Esophagus squamous epithelium (tissue), 5 donors: ENCODE measurements around the gene GLT8D1. TPM values are rescaled to one million over a fixed set of nuclear protein-coding genes. Genes with fewer than 3 reads are reported as not detected.
"Not testable (repeated sequence)": the region's sequence is repeated elsewhere in the genome, so short reads cannot be mapped to it uniquely, and the experiment has no call there.

Experiments
- DNase-seq: peaks from one replicate; lab custom pipeline; 2025; lab: John Stamatoyannopoulos, UW
- H3K27ac ChIP-seq, 4 donors: fragments of 200-600 bp; sonication (generic); one replicate each; pipeline ENCODE4 v1.5.1; 2016 to 2019; ENCODE audit warnings: mild to moderate bottlenecking in 1 of 4
- H3K27me3 ChIP-seq, 4 donors: fragments of 200-600 bp; sonication (generic); 1 replicate in 3 of 4; 2 replicates in 1 of 4; pipeline versions ENCODE4 v1.5.1 to v1.6.0; 2017 to 2021; ENCODE audit warnings: antibody characterized with exemption in 1 of 4
- H3K36me3 ChIP-seq, 3 donors: fragments of 200-600 bp; sonication (generic); one replicate each; pipeline ENCODE4 v1.5.1; 2016 to 2019
- H3K4me1 ChIP-seq, 3 donors: fragments of 200-600 bp; sonication (generic); one replicate each; pipeline ENCODE4 v1.5.1; 2017 to 2019
- H3K4me3 ChIP-seq, 4 donors: fragments of 200-600 bp; sonication (generic); 1 replicate in 3 of 4; 2 replicates in 1 of 4; pipeline ENCODE4 v1.5.1; 2016 to 2019; ENCODE audit warnings: mild to moderate bottlenecking in 2 of 4, moderate library complexity in 1 of 4
- H3K9me3 ChIP-seq, 3 donors: fragments of 200-600 bp; sonication (generic); one replicate each; pipeline ENCODE4 v1.5.1; 2016 to 2019
- POLR2A ChIP-seq, 4 donors: fragments of 450-650 bp; IDR thresholded peaks; one replicate each; pipeline ENCODE4 v1.6.1; 2017; ENCODE audit warnings: antibody characterized with exemption in 4 of 4, mild to moderate bottlenecking in 4 of 4, moderate library complexity in 3 of 4
- WGBS, 2 donors: methylation state at CpG; one replicate each; pipeline ENCODE4 v1.1.5; 2018; 5-methylcytosine and 5-hydroxymethylcytosine counted together
- intact Hi-C: fragments of 100-400 bp; cut with DNase I; formaldehyde crosslinking; loops from one replicate; pipeline ENCODE4 v1.15.0; 2022
- total RNA-seq, 4 donors: library from RNA; depleted of rRNA; stranded (reverse); fragments of >200 nt; gene quantifications; one replicate each; pipeline ENCODE4 v1.1.0, GENCODE V29; 2016
- TF ChIP-seq, protein P1 (sequence below), 6 experiments: fragments of 450-650 bp in 4 of 6; fragments of 200-600 bp in 2 of 6; sonication (generic) in 2 of 6; IDR thresholded peaks; one replicate each; pipeline ENCODE4 v1.5.1; 2016 to 2019; ENCODE audit warnings: antibody characterized with exemption in 6 of 6, mild to moderate bottlenecking in 4 of 6, moderate library complexity in 4 of 6
- donor health status: DM: yes; HTN: yes; CAD: no.

Gene GLT8D1
- total RNA-seq, 4 donors from 2014 or later, result 10.6 to 34.7 (median 26.0) TPM

DNA sequence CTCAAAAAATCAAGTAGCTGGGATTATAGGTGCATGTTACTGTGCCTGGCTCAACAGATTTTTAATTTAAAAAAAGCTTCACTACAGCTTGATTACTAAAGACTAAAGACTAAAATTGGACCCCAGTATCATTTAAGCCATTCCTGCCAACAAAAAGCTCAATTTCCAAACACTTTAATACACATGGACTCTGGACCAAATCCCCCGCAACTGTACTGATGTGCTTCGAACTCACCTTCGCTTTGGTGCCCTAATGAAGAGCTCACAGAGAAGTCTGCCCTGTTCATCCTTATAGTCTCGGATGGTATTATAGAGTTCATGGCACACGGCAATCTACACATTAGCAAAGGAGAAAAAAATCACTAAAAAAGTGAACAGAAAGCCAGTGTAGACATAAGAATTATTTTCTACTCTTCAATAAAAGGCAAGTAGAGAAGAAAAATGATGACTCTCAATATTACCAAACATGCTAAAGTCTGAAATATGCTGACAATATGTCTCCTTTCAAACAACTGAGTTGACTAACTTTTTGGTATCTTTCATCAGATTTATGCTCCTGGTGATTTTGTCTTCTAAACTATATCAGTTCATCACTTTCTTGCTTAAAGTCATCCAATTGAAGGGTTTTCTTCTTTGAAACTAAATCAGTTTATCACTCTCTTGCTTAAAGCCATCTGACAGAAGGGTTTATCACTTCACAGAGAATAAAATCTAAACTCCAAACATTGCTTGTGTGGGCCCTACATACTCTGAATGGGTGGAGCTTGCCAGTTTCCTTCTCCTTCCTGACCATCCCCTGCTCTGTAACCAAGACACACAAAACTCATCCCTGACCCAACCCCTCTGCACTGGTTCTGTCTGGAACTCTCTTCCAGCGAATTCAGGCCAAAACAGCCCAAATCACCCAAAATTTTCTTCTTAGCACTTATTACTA lies 27.1 kb downstream of the GLT8D1 start:
- TF ChIP-seq POLR2A (IDR thresholded peaks at IDR 0.05), result no peak
- TF ChIP-seq, protein P1, sequence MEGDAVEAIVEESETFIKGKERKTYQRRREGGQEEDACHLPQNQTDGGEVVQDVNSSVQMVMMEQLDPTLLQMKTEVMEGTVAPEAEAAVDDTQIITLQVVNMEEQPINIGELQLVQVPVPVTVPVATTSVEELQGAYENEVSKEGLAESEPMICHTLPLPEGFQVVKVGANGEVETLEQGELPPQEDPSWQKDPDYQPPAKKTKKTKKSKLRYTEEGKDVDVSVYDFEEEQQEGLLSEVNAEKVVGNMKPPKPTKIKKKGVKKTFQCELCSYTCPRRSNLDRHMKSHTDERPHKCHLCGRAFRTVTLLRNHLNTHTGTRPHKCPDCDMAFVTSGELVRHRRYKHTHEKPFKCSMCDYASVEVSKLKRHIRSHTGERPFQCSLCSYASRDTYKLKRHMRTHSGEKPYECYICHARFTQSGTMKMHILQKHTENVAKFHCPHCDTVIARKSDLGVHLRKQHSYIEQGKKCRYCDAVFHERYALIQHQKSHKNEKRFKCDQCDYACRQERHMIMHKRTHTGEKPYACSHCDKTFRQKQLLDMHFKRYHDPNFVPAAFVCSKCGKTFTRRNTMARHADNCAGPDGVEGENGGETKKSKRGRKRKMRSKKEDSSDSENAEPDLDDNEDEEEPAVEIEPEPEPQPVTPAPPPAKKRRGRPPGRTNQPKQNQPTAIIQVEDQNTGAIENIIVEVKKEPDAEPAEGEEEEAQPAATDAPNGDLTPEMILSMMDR (IDR thresholded peaks at IDR 0.05), result no peak
- Histone ChIP-seq H3K36me3 (peaks cover 22 to 72% (median 25%) of the 10 kb centered on the region in 3 donors), H3K27ac (no peak overlapping the region)

DNA sequence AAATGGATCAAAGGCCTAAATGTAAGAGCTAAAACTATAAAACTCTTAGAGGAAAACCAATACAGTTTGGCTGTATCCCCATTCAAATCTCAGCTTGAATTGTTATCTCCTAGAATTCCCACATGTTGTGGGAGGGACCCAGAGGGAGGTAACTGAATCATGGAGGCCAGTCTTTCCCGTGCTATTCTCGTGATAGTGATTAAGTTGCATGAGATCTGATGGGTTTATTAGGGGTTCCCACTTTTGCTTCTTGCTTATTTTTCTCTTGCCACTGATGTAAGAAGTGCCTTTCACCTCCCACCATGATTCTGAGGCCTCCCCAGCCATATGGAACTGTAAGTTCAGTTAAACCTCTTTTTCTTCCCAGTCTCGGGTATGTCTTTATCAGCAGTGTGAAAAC lies 29.4 kb downstream of the GLT8D1 start:
- DNase-seq, H3K27ac ChIP-seq, H3K9me3 ChIP-seq, intact Hi-C loops, H3K27me3 ChIP-seq, H3K4me3 ChIP-seq: not testable (repeated sequence)
- Histone ChIP-seq H3K4me1 (peaks cover 0 to 15% (median 3%) of the 10 kb centered on the region in 3 donors), H3K36me3 (peaks cover 22 to 93% (median 25%) of the 10 kb centered on the region in 3 donors)
- WGBS, 2 donors, result 53 to 87% methylated on average over 3 of the region's 3 CpGs

More for the DNA sequence above, 27.1 kb downstream of the GLT8D1 start:
- DNase-seq, result no peak
- no peaks in the 10 kb centered on the region for H3K27me3 ChIP-seq
- 91 to 98% methylated on average over 6 of the region's 6 CpGs for WGBS, 2 donors
- H3K4me3 ChIP-seq, result no peak overlapping the region
- H3K9me3 ChIP-seq, result no peaks in the 10 kb centered on the region
- peaks cover 0 to 29% (median 14%) of the 10 kb centered on the region in 3 donors for H3K4me1 ChIP-seq
- intact Hi-C loops, result no loop called here

DNA sequence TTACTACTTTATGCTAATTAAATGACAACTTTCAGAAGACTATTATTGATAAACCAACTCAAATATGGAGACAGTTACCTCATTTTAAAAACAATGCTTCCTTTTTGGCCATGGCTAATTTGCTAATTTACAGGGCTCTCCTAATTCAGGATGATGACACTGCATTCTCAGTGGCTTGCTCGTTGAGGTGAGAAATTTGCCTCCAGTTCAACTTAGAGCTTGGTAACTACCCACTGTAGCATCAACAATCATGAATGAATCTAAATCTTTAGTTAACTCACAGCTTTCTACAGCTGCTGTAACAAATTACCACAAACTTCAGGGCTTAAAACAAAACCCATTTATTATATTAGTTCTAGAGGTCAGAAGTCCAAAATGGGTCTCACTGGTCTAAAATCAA lies 33.9 kb downstream of the GLT8D1 start:
- Histone ChIP-seq H3K4me1 (peaks cover 5 to 20% (median 12%) of the 10 kb centered on the region in 3 donors), H3K9me3 (no peaks in the 10 kb centered on the region), H3K27ac (peak overlapping the region in 3 of 4 donors; percentile 12 to 63 (median 33)), H3K4me3 (no peak overlapping the region), H3K36me3 (peaks cover 5 to 86% (median 6%) of the 10 kb centered on the region in 3 donors), H3K27me3 (no peaks in the 10 kb centered on the region)
- DNase-seq, result no peak
- TF ChIP-seq POLR2A (IDR thresholded peaks at IDR 0.05), result no peak
- TF ChIP-seq, protein P1 (IDR thresholded peaks at IDR 0.05), result no peak
- WGBS, 2 donors, result 53 to 64% methylated on average over 1 of the region's 1 CpG
- intact Hi-C loops, result no loop called here

DNA sequence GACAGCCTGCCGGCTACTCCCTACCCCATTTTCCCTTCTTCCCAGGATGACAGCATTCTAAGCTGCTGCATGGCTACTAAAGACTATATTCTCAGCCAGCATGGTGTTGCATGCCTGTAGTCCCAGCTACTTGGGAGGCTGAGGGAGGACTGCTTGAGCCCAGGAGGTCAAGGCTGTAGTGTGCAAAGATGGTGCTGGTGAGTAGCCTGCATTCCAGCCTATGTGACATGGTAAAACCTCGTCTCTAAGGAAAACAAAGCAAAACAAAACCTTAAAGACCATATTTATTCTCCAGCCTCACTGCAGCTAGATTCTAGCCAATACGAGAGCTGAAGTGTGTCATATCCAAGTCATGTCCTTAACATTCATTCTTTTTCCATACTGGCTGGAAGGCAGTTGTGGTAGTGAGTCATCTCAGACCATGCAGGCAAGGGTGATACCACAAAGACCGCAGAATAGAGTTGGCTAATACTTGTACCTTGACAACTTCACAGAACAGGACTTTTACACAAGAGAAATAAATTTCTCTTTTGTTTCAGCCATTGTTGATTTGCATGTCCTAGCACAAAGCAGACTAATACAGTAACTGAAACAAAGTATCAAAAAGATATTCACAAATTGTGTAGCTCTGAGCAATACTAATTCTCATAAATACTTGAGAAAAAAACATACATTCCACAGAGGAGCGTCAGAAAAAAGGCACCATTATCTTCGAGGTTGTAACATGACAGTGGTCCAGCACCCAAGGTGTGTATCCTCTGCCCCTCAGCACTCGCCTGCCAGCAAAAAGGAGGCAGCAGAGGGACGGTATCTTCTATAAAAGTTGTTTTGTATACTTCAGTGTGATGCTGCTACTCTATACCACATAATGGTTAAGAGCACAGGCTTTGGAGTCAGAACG lies 34.7 kb downstream of the GLT8D1 start:
- Histone ChIP-seq H3K4me3 (peak overlapping the region in 1 of 4 donors; percentile 17), H3K27me3 (no peaks in the 10 kb centered on the region), H3K9me3 (no peaks in the 10 kb centered on the region), H3K36me3 (peaks cover 0 to 86% (median 5%) of the 10 kb centered on the region in 3 donors), H3K4me1 (peaks cover 5 to 20% (median 12%) of the 10 kb centered on the region in 3 donors), H3K27ac (peak overlapping the region; percentile 12 to 80 (median 48))
- no peak for DNase-seq
- intact Hi-C loops, result no loop called here
- TF ChIP-seq, protein P1 (IDR thresholded peaks at IDR 0.05), result no peak
- TF ChIP-seq POLR2A (IDR thresholded peaks at IDR 0.05), result no peak
- WGBS, 2 donors, result 30 to 31% methylated on average over 9 of the region's 9 CpGs

DNA sequence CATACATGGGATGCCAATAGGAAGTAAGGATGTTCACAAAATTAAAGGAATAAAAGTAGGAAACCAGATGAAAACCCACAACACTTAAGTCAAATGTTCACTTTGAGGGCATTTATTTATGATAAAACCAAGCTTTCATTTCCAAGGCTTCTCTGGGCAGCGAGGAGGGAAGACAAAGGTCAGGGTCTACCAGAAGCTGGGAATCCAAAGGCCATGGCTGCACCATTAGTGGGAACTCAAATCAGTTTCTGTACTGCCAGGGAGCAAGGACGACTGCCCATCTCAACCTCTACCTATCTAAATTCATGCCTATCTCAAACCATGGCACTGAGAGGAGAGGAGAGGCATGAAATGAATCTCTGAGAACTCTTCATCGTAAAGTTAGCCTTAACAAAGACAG lies 42.5 kb downstream of the GLT8D1 start:
- 69 to 83% methylated on average over 3 of the region's 3 CpGs for WGBS, 2 donors
- intact Hi-C loops, result no loop called here
- Histone ChIP-seq H3K4me1 (no peaks in the 10 kb centered on the region), H3K36me3 (peaks cover 0 to 100% (median 22%) of the 10 kb centered on the region in 3 donors), H3K27me3 (no peaks in the 10 kb centered on the region), H3K27ac (no peak overlapping the region), H3K4me3 (no peak overlapping the region), H3K9me3 (no peaks in the 10 kb centered on the region)
- DNase-seq, result no peak
- TF ChIP-seq POLR2A (IDR thresholded peaks at IDR 0.05), result no peak
- TF ChIP-seq, protein P1 (IDR thresholded peaks at IDR 0.05), result no peak
